GM18511 (cell line): ENCODE measurements around the gene PROCR.
"Not testable (repeated sequence)": the region's sequence is repeated elsewhere in the genome, so short reads cannot be mapped to it uniquely, and the experiment has no call there.

Experiments used
- ATAC-seq: cut with Tn5 transposase; IDR thresholded peaks from one replicate; pipeline ENCODE4 v1.9.1; 2021; ENCODE audit warnings: mild to moderate bottlenecking, moderate library complexity; ENCODE audit not compliant: unreplicated experiment

Gene PROCR

GRCh38 chr20:35164531-35164930, 7.3 kb upstream of the PROCR start:
- not testable (repeated sequence) for ATAC-seq

- no peak for ATAC-seq
Measured at GRCh38 chr20:35165221-35166185, 6.4 kb upstream of the PROCR start.

- ATAC-seq, result no peak
Measured at GRCh38 chr20:35166242-35166830, 5.5 kb upstream of the PROCR start.

- ATAC-seq, result no peak
Measured at GRCh38 chr20:35167787-35168186, 4.1 kb upstream of the PROCR start.

- ATAC-seq, result not testable (repeated sequence)
Measured at GRCh38 chr20:35168701-35169409, 3.0 kb upstream of the PROCR start.

GRCh38 chr20:35171438-35171752, 477 bp upstream of the PROCR start:
- no peak for ATAC-seq

- ATAC-seq, result no peak
Measured at GRCh38 chr20:35172434-35172806, 548 bp downstream of the PROCR start.

GRCh38 chr20:35173576-35174192, 1.8 kb downstream of the PROCR start:
- no peak for ATAC-seq

GRCh38 chr20:35174458-35175216, 2.8 kb downstream of the PROCR start:
- ATAC-seq, result no peak

GRCh38 chr20:35176132-35176531, 4.3 kb downstream of the PROCR start:
- ATAC-seq, result no peak

- no peak for ATAC-seq
Measured at GRCh38 chr20:35179292-35180212, 7.7 kb downstream of the PROCR start.

- ATAC-seq, result no peak
Measured at GRCh38 chr20:35180266-35180665, 8.4 kb downstream of the PROCR start.

GRCh38 chr20:35181731-35182130, 9.9 kb downstream of the PROCR start:
- ATAC-seq, result no peak

GRCh38 chr20:35186691-35187289, 14.9 kb downstream of the PROCR start:
- ATAC-seq, result not testable (repeated sequence)

- no peak for ATAC-seq
Measured at GRCh38 chr20:35187584-35188190, 15.8 kb downstream of the PROCR start.

GRCh38 chr20:35189223-35189622, 17.4 kb downstream of the PROCR start:
- not testable (repeated sequence) for ATAC-seq

GRCh38 chr20:35190556-35190955, 18.7 kb downstream of the PROCR start:
- ATAC-seq, result no peak

- no peak for ATAC-seq
Measured at GRCh38 chr20:35191419-35192117, 19.7 kb downstream of the PROCR start.
